GM12873 (cell line): ENCODE results near the gene PLK1.

Experiments
- CTCF ChIP-seq: IDR thresholded peaks from 2 replicates; pipeline ENCODE4 v1.5.1; 2012; ENCODE audit warnings: low read depth, mild to moderate bottlenecking, moderate library complexity, low read length, control low read depth; ENCODE audit not compliant: insufficient read depth; ENCODE audit errors: missing control alignments

PLK1 gene

GRCh38 chr16:23712976-23713375 lies 34.3 kb downstream of the PLK1 start, which contains the start of gene ERN2:
Gene ERN2 (minus strand): TSS chr16:23713222. CDS start chr16:23713187, 35 bp downstream.
- no peak for TF ChIP-seq CTCF

GRCh38 chr16:23716484-23716883 lies 37.8 kb downstream of the PLK1 start:
- no peak for TF ChIP-seq CTCF

- TF ChIP-seq CTCF, result no peak
Measured at GRCh38 chr16:23724096-23724784, 45.6 kb downstream of the PLK1 start.

- TF ChIP-seq CTCF, result no peak
Measured at GRCh38 chr16:23724785-23725131, 46.1 kb downstream of the PLK1 start.

GRCh38 chr16:23726710-23727109 lies 48.0 kb downstream of the PLK1 start:
- TF ChIP-seq CTCF, result no peak

GRCh38 chr16:23728112-23728477 lies 49.4 kb downstream of the PLK1 start:
- no peak for TF ChIP-seq CTCF

- no peak for TF ChIP-seq CTCF
Measured at GRCh38 chr16:23729503-23730424, 51.1 kb downstream of the PLK1 start.
